DOHH2 (cell line): ENCODE results near the gene PAM.

Experiments
- H3F3A ChIP-seq: fragments of 200-600 bp; sonication (generic), shearing (Covaris generic); 2 replicates; pipeline ENCODE4 v1.6.0; 2016; ENCODE audit warnings: antibody characterized with exemption, mild to moderate bottlenecking; ENCODE audit not compliant: control insufficient read depth, insufficient read depth
- H3K27ac ChIP-seq: fragments of 200-600 bp; sonication (generic); 2 replicates; pipeline ENCODE4 v1.5.1; 2014; ENCODE audit warnings: low read depth, mild to moderate bottlenecking, low read length, moderate library complexity
- H3K27me3 ChIP-seq: fragments of 200-600 bp; sonication (generic); 2 replicates; pipeline ENCODE4 v1.6.1; 2014; ENCODE audit warnings: mild to moderate bottlenecking, low read length, mixed read lengths; ENCODE audit not compliant: control insufficient read depth
- H3K36me3 ChIP-seq: fragments of 200-600 bp; sonication (generic); 2 replicates; pipeline ENCODE4 v1.6.1; 2014; ENCODE audit warnings: mild to moderate bottlenecking, low read length, moderate library complexity, mixed read lengths; ENCODE audit not compliant: control insufficient read depth
- H3K4me1 ChIP-seq: fragments of 200-600 bp; sonication (generic); 2 replicates; pipeline ENCODE4 v1.6.1; 2014; ENCODE audit warnings: mild to moderate bottlenecking, low read length, mixed read lengths; ENCODE audit not compliant: control insufficient read depth
- H3K4me2 ChIP-seq: fragments of 200-600 bp; sonication (generic); 2 replicates; pipeline ENCODE4 v1.6.0; 2014; ENCODE audit warnings: mild to moderate bottlenecking, low read length, moderate library complexity
- H3K4me3 ChIP-seq: fragments of 200-600 bp; sonication (generic); 2 replicates; pipeline ENCODE4 v1.5.1; 2014; ENCODE audit warnings: mild to moderate bottlenecking, low read length, mixed read lengths
- H3K79me2 ChIP-seq: fragments of 200-600 bp; sonication (generic); 2 replicates; pipeline ENCODE4 v1.6.1; 2014; ENCODE audit warnings: mild to moderate bottlenecking, low read length, mixed read lengths; ENCODE audit not compliant: control insufficient read depth
- H3K9me2 ChIP-seq: fragments of 200-600 bp; sonication (generic); replicated peaks from 2 replicates; pipeline ENCODE4 v1.6.1; 2014; ENCODE audit warnings: mild to moderate bottlenecking, low read length, mixed read lengths; ENCODE audit not compliant: control insufficient read depth
- H3K9me3 ChIP-seq: fragments of 200-600 bp; sonication (generic); 2 replicates; pipeline ENCODE4 v1.6.1; 2014; ENCODE audit warnings: antibody characterized with exemption, low read length, mixed read lengths; ENCODE audit not compliant: control insufficient read depth, insufficient read depth
- H4K20me1 ChIP-seq: fragments of 200-600 bp; sonication (generic); 2 replicates; pipeline ENCODE4 v1.6.0; 2014; ENCODE audit warnings: low read depth, mild to moderate bottlenecking, antibody characterized with exemption, low read length, moderate library complexity; ENCODE audit not compliant: control insufficient read depth, insufficient read depth
- CTCF ChIP-seq: fragments of 200-600 bp; sonication (generic); IDR thresholded peaks from one replicate; pipeline ENCODE4 v1.5.1; 2014; ENCODE audit warnings: antibody characterized with exemption, mild to moderate bottlenecking, low read depth, low read length; ENCODE audit not compliant: poor library complexity, severe bottlenecking
- EZH2phosphoT487 ChIP-seq: fragments of 200-600 bp; sonication (generic); IDR thresholded peaks from 2 replicates; pipeline ENCODE4 v1.6.1; 2017; ENCODE audit warnings: borderline replicate concordance, mild to moderate bottlenecking, antibody characterized with exemption, low read length, moderate library complexity, mixed read lengths

PAM gene

GRCh38 chr5:102755686-102756371 is 724 bp downstream of the PAM start:
- no peak overlapping the region for H3K27ac ChIP-seq
- TF ChIP-seq CTCF (no peak), EZH2phosphoT487 (no peak)
- H3K4me1 ChIP-seq, result peaks cover 18% of the 10 kb centered on the region
- peak overlapping the region; percentile 79 for H3K4me3 ChIP-seq
- H3K27me3 ChIP-seq, result peaks cover 15% of the 10 kb centered on the region
- H3K9me2 ChIP-seq, result no peaks in the 10 kb centered on the region
- 0 out of 2 replicates have a peak, but pooled peaks cover 3% of the 10 kb centered on the region for H3K79me2 ChIP-seq
- H3F3A ChIP-seq, result no peaks in the 10 kb centered on the region
- no peaks in the 10 kb centered on the region for H4K20me1 ChIP-seq
- H3K36me3 ChIP-seq, result no peaks in the 10 kb centered on the region
- H3K9me3 ChIP-seq, result no peaks in the 10 kb centered on the region
- H3K4me2 ChIP-seq, result peak overlapping the region; percentile 92

DNA sequence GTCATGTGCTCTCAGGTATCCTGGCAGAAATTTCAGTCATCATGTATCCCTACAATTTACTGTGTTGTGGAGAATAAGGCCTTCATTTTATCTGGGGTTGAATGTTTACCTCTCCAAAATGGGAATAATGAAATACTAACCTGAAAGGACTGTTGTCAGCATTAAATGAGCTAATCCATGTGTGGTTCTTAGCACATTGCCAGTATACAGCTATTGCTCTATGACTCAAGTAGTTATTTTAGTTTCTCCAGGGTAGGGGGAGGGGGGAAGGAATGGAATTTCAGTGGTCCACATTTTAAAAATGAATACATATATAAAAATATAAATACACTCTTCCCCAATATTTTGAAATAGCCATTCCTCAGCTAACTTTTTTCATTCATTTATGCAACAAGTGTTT is 3.5 kb downstream of the PAM start:
- H4K20me1 ChIP-seq, result no peaks in the 10 kb centered on the region
- H3K36me3 ChIP-seq, result no peaks in the 10 kb centered on the region
- H3K4me3 ChIP-seq, result no peak overlapping the region
- no peak overlapping the region for H3K27ac ChIP-seq
- peaks cover 15% of the 10 kb centered on the region for H3K27me3 ChIP-seq
- TF ChIP-seq CTCF (no peak), EZH2phosphoT487 (no peak)
- H3K4me2 ChIP-seq, result no peak overlapping the region
- no peaks in the 10 kb centered on the region for H3K9me2 ChIP-seq
- no peaks in the 10 kb centered on the region for H3K9me3 ChIP-seq
- 0 out of 2 replicates have a peak, but pooled peaks cover 3% of the 10 kb centered on the region for H3K79me2 ChIP-seq
- no peaks in the 10 kb centered on the region for H3F3A ChIP-seq
- H3K4me1 ChIP-seq, result peaks cover 23% of the 10 kb centered on the region

- no peak overlapping the region for H3K4me2 ChIP-seq
These were observed 4.2 kb downstream of the PAM start for GRCh38 chr5:102759289-102759688.

More at GRCh38 chr5:102759289-102759688, 4.2 kb downstream of the PAM start:
- Histone ChIP-seq H3K9me3 (no peaks in the 10 kb centered on the region), H3K4me1 (peaks cover 21% of the 10 kb centered on the region), H3K9me2 (no peaks in the 10 kb centered on the region), H3K27ac (no peak overlapping the region), H3K36me3 (no peaks in the 10 kb centered on the region), H4K20me1 (no peaks in the 10 kb centered on the region), H3K27me3 (peaks cover 8% of the 10 kb centered on the region), H3K79me2 (0 out of 2 replicates have a peak, but pooled peaks cover 3% of the 10 kb centered on the region), H3F3A (no peaks in the 10 kb centered on the region), H3K4me3 (no peak overlapping the region)
- TF ChIP-seq CTCF (no peak), EZH2phosphoT487 (no peak)
